DMS153 treated with DMSO at 0.1 percent for 48 hours (cell line): ENCODE measurements around the gene MAPKAP1.

Experiments
- DNase-seq: peaks from one replicate; lab custom pipeline; 2025; ENCODE audit not compliant: unreplicated experiment; lab: John Stamatoyannopoulos, UW

MAPKAP1 gene

GRCh38 chr9:125436613-125437443, 270.2 kb downstream of the MAPKAP1 start:
- no peak for DNase-seq

DNA sequence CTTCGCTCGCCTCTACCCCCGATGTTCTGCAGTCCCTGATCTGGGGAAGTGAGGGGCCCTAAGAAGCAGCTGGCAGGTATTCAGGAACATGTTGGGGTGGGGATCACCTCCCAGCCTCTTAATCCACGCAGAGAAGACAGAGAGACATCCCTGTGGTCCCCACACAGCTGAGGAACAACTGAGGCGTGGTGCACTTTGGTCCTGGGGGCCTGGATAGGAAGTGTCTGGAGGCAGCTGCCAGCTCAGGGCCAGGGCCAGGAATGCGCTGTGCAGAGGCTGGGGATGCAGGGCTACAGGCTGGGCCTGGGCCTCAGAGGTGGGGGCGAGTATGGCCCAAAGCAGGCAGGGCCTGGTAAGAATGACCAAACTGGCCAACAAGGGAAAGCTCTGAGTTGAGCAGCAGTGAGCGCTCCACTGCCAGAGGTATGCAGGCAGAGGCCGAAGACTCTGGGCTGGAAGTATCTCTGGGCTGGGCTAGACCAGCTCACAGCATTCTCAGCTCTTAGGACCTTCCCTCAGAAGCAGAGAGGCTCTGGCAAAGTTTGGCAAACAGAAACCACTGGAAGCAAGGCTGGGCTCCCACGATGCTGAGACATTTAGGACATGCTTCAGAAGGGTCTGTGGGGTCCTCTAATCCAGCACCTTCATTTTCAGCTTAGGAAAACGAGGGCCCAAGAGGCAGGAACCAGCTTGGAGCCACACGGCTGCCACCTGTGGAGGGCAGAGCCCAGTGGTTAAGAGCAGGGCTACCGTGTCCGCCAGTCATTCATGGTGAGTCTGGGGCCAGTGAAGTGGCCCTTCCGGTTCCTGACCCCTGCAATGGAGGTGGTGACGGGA, 271.0 kb downstream of the MAPKAP1 start:
- no peak for DNase-seq

- no peak for DNase-seq
These were observed 271.8 kb downstream of the MAPKAP1 start for GRCh38 chr9:125434986-125435775.

DNA sequence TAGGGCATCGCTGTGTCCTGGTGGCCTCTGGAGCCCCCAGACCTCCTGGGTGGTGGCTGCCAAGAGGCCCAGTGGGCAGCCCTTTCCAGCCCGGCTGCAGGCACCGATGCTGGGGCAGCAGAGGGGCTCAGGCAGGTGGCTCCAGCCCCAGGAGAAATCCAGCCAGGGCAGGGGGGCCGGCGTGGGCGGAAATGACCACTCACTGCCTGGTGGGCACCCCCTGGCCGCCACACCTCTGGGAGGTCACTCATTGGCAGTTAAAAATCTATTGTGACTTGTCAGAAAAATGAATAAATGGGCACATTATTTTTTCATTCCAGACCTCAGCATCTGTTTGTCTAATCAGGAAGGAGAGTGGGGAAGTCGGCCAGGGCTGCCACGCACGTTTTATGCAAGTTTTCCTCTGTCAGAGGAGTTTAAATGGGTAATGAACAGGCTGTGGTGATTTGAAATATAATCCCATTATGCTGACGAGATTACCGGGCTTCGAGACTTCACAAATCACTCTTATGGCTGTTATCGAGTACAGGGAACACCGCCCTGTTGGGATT, 273.5 kb downstream of the MAPKAP1 start:
- no peak for DNase-seq

GRCh38 chr9:125432715-125433385, 274.2 kb downstream of the MAPKAP1 start:
- DNase-seq: no peak

- no peak for DNase-seq
These were observed 275.2 kb downstream of the MAPKAP1 start for GRCh38 chr9:125431741-125432271.

- no peak for DNase-seq
These were observed 276.0 kb downstream of the MAPKAP1 start for GRCh38 chr9:125431012-125431305.

DNA sequence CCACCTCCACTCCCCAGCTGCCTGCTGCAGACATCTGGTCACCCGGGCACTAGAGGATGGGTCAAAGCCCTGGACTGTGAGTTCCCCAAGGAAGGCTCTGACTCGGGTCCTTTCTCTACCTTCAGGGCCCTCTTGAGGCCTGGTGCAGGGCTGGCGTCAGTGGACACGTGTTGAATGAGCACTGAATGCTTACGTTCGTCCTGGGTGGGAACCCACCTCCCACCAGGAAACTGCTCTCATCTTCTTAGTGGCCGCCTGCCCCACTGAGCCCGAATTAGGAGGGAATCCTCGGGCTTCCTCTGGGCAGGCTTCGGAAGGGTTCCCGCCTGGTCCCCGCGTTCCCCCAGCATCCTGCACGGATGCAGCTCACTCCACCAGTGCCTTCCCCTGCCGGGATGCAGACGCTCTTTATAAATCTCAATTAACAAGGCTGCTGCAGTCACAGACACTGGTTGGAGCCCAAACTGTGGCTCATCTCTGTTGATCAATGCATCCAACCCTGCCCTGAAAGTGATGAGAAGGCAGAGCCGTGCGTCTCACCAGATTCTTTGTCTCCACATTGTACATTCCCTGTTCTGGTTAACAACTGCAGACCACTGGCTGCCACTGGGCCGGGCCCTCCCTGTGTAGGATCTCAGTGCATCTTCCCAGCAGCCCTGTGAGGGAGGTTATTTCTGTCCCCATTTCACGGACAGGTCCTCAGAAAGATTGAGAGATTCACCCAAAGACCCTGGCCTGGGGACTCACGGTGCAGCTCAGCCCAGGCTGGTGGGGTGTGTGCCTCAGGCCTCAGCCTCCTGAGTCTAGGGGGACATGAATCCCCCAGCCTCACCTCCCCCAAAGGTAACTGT, 276.6 kb downstream of the MAPKAP1 start:
- DNase-seq: no peak

- DNase-seq: no peak
These were observed 277.4 kb downstream of the MAPKAP1 start for GRCh38 chr9:125429476-125430160.

DNA sequence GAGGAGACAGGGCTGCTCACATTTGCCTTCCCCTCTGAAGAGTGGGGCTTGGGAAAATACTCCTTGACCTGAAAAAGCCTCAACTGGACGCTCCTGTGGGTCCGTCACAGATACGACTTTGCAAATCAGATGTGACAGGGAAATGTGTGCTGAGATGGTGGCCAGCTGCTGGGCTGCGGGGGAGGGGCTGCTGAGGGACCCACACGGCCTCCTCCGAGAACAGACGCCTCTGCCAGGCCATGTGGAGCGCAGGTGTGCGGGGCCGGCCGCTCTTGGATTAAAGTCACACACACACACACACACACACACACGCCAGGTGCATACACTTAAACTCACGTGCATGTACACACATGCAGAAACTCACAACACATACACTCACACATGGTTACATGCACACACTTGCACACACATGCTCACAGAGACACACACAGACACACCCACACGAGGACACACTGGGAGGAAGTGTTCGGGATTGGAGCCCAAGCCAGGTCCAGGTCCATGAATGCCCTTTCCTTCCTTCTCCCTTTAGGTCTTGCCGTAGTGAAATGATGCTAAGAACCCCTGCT, 278.0 kb downstream of the MAPKAP1 start:
- no peak for DNase-seq

DNA sequence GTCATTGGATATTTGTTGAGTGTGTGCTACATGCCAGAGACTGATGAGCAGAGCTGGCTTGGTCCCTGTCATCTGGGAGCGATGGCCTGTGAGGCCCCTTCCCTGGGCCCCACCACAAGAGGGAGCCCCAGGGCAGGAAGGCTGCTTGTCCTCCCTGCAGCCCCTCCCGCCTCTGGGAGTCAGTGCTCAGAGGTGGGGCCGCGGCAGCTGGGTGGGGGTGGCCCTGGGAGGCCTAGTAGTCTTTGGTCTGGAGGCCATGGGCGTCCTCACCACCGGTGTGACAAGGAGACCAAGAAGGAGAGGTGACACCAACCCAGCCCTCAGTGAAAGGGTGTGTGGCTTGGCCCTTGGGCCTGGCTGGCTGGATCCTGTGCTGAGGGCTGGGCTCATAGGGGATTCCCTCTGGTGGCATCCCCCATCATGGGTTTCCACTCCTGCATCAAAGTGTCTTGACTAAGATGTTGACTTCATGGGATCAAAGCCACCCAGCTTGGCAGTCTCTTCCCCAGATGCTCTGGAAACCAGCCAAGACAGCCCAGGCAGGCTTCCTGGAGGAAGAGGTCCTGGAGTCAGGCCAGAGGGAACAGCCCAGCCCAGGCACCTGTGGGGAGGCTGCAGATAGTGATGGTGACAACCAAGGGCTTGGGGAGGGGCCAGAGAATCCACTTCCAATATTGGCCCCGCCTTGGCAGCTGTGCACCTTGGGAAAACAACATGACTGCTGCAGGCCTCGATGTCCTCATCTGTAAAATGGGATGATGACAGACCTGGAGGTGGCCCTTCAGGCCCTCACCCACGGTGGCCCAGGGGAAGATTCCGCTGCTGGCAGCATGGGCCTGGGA, 278.7 kb downstream of the MAPKAP1 start:
- no peak for DNase-seq

DNA sequence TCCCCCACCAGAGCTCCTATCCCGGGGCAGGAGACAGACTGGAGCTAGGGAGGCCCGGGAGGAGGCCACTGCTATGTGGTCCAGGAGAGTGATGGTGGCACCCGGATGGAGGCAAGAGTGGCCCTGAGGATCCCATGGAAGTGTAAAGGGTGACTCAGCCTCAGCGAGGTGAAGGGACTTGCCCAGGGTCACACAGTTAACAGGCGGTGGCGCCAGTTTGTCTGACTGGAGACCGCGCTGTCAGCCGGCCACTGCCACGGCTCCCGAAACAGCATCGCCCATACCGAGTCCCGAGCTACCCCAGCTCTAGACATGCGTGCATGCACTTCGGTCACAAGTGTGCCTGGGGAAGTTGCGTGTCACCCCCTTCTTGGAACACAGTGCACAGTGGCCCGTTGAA, 279.5 kb downstream of the MAPKAP1 start:
- no peak for DNase-seq

DNA sequence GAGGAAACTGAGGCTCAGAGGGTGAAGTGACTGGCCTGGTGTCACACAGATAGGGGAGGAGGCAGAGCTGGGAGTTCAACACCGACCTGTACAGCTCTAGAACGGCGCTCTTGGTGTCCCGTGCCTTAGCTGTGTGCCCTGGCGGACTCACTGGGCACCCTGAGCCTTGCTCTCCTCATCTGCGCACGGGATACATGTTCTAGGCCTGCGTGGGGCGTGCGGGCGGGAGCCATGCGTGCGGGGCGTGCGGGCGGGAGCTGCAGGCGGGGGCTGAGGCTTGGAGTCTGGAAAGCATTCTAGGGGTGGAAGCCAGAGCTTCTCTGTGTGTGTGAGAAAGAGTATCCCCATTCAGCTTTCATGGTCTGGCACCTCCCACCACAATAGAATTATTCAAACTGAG, 280.1 kb downstream of the MAPKAP1 start:
- DNase-seq: no peak

DNA sequence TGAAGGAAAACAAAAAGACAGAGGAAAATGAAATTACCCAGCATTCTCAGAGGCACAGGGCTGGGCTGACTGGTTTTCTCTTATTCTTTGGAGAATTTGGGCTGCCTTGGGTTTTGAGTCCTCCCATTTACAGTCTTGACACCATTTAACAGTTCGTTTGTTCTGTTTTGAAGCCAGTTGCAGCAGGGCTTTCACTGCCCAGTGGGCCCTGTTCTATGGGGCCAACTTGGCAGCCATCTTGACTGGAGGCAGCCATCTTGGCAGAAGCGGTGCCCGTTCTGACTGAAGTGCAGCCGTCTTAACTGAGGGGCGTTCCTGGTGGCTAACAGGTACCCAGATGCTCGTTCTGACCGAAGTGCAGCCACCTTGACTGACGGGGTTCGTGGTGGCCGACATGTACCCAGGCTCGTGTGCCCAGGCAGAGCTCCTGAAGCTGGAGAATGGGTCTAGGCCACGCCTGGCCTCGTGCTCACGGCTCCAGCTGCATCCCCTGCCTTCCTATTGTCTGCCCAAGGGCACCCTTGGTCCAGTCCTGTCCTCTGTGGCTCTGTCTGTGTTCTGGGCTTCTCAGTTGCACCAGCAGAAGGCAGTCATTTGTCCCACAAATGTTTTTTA, 281.0 kb downstream of the MAPKAP1 start:
- DNase-seq: no peak

GRCh38 chr9:125425170-125425897, 281.7 kb downstream of the MAPKAP1 start:
- DNase-seq: no peak

DNA sequence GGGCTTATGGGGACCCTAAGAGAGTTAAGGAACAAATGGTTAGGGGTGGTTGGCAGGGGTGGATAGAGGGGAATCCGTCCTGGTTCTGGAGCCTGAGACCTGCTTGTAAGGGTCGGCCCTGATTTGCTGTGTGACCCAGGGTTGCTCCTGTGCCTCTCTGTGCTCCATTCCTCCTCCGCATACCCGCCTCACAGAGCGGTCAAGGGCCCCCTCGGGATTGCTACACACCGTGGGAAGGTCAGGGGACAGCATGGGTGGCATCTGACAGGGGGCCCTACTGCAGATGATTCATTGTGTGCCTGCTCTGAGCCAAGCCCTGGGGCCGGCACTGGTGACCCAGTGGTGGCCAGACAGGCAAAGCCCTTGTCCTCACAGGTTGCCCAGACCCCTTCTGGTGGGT, 283.0 kb downstream of the MAPKAP1 start:
- no peak for DNase-seq

GRCh38 chr9:125422853-125423252, 284.2 kb downstream of the MAPKAP1 start:
- no peak for DNase-seq
